Adrenal gland (tissue), 12 donors: ENCODE measurements around the gene AFAP1L2. TPM values are rescaled to one million over a fixed set of nuclear protein-coding genes. Genes with fewer than 3 reads are reported as not detected.

Experiments
- DNase-seq, 7 donors: peaks; one replicate each; pipeline ENCODE4 v3.0.0-alpha.2; 2019 to 2020
- H3K27ac ChIP-seq, 5 donors: fragments of 200-600 bp; sonication (generic) in 4 of 5; 1 replicate in 3 of 5; 2 replicates in 2 of 5; pipeline versions ENCODE4 v1.5.1 to v1.8.0; 2016 to 2020; ENCODE audit warnings: mild to moderate bottlenecking in 1 of 5
- H3K27me3 ChIP-seq: fragments of 200-600 bp; 2 replicates; pipeline ENCODE4 v1.8.0; 2021
- H3K36me3 ChIP-seq, 2 donors: fragments of 200-600 bp; replicated peaks in 1 of 2; 1 replicate in 1 of 2; 2 replicates in 1 of 2; pipeline versions ENCODE4 v1.5.1 to v1.8.0; 2018 to 2022
- H3K4me1 ChIP-seq, 2 donors: fragments of 200-600 bp; replicated peaks in 1 of 2; 1 replicate in 1 of 2; 2 replicates in 1 of 2; pipeline versions ENCODE4 v1.5.1 to v1.8.0; 2018 to 2021
- H3K4me3 ChIP-seq, 4 donors: fragments of 200-600 bp; sonication (generic) in 3 of 4; one replicate each; pipeline ENCODE4 v1.5.1; 2016 to 2018
- H3K9me3 ChIP-seq, 3 donors: fragments of 200-600 bp; sonication (generic) in 1 of 3; replicated peaks in 1 of 3; 1 replicate in 2 of 3; 2 replicates in 1 of 3; pipeline versions ENCODE4 v1.5.1 to v1.8.0; 2016 to 2021
- POLR2A ChIP-seq, 2 donors: fragments of 450-650 bp; IDR thresholded peaks; one replicate each; pipeline ENCODE4 v1.6.1; 2017; ENCODE audit warnings: antibody characterized with exemption in 2 of 2, mild to moderate bottlenecking in 2 of 2, moderate library complexity in 1 of 2
- WGBS, 4 donors: extraction: QIAGEN DNeasy Blood & Tissue Kit in 2 of 4; methylation state at CpG; one replicate each; pipeline versions ENCODE4 v1.1.5 to v1.1.7; 2013 to 2017; 5-methylcytosine and 5-hydroxymethylcytosine counted together
- intact Hi-C, 2 donors: fragments of 100-400 bp; cut with DNase I; formaldehyde crosslinking; loops; one replicate each; pipeline versions ENCODE4 v1.14.1 to v1.15.0; 2022 to 2023
- polyA plus RNA-seq, 3 donors: library from polyadenylated mRNA; stranded (reverse); fragments of 200-250 nt in 2 of 3; fragments of 350-450 nt in 1 of 3; fragmentation: Illumina TruSeq in 1 of 3; extraction: RNeasy Lipid Tissue Mini Kit (QIAGEN cat#74804) in 1 of 3; gene quantifications; one replicate each; pipeline ENCODE4 v1.2.3, GENCODE V29; 2013 to 2014
- small RNA-seq, 2 donors: library from RNA; depleted of rRNA; stranded (forward); fragments of <200 nt; gene quantifications; one replicate each; pipeline ENCODE3, GENCODE V24; 2016
- total RNA-seq, 9 donors: library from RNA; depleted of rRNA in 4 of 9; stranded (reverse); fragments of >200 nt in 4 of 9; fragments of 120-200 nt in 1 of 9; fragmentation: NEBNext Ultra II Directional in 1 of 9; extraction: Animal tissue kit (Norgen Biotek cat#: 25700) in 1 of 9; gene quantifications; one replicate each; pipeline versions ENCODE4 v1.1.0 to v1.2.4, GENCODE V29; 2013 to 2023
- TF ChIP-seq, protein P1 (sequence below), 6 experiments: fragments of 450-650 bp in 4 of 6; fragments of 200-600 bp in 2 of 6; sonication (generic) in 1 of 6; IDR thresholded peaks; 1 replicate in 5 of 6; 2 replicates in 1 of 6; pipeline versions ENCODE4 v1.5.1 to v1.8.0; 2016 to 2021; ENCODE audit warnings: antibody characterized with exemption in 6 of 6, mild to moderate bottlenecking in 2 of 6, moderate library complexity in 1 of 6
- donor health status: healthy with polysubstance abuse.
- donor health status: Bipolar disorder and iron deficiency.
- donor health status: DM: yes; HTN: yes; CAD: no.
- donor health status: DM: no; HTN: no; CAD: no.
- donor health status: DM: no; HTN: no; CAD: no.
- donor health status: DM: yes; HTN: yes; CAD: no.

AFAP1L2 gene
- total and polyA plus RNA-seq, 12 donors = 1.4 to 9.4 (median 3.7) TPM

DNA sequence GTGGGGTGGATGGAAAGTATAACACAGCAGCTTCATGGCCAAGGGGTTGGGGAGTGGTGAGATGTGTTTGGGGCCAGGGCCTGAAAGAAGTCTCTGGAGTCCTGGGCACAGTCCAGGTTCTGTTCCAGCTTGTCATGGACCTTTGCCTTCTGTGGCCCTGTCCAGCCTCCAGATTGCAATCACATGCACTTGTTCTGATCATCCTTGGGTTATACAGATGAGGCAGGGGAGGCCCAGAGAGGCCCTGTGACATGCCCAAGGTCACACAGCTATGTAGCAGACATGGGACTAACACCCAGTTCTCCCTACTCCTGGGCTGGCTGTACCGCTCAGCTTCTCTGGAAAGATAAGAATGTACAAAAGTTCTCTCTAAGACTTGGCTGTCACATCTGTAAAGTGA is 153.6 kb downstream of the AFAP1L2 start:
- H3K27ac ChIP-seq = no peak overlapping the region
- WGBS, 4 donors = 67 to 100% (median 99%) methylated on average over 1 of the region's 1 CpG
- no peaks in the 10 kb centered on the region for H3K36me3 ChIP-seq
- DNase-seq = peak in 1 of 7 donors; percentile 24
- no peaks in the 10 kb centered on the region for H3K27me3 ChIP-seq
- H3K4me3 ChIP-seq = no peak overlapping the region
- intact Hi-C loops = no loop called here
- no peaks in the 10 kb centered on the region for H3K9me3 ChIP-seq
- H3K4me1 ChIP-seq = no peaks in the 10 kb centered on the region
- TF ChIP-seq POLR2A (IDR thresholded peaks at IDR 0.05) = no peak
- TF ChIP-seq, protein P1, sequence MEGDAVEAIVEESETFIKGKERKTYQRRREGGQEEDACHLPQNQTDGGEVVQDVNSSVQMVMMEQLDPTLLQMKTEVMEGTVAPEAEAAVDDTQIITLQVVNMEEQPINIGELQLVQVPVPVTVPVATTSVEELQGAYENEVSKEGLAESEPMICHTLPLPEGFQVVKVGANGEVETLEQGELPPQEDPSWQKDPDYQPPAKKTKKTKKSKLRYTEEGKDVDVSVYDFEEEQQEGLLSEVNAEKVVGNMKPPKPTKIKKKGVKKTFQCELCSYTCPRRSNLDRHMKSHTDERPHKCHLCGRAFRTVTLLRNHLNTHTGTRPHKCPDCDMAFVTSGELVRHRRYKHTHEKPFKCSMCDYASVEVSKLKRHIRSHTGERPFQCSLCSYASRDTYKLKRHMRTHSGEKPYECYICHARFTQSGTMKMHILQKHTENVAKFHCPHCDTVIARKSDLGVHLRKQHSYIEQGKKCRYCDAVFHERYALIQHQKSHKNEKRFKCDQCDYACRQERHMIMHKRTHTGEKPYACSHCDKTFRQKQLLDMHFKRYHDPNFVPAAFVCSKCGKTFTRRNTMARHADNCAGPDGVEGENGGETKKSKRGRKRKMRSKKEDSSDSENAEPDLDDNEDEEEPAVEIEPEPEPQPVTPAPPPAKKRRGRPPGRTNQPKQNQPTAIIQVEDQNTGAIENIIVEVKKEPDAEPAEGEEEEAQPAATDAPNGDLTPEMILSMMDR (IDR thresholded peaks at IDR 0.05) = no peak

DNA sequence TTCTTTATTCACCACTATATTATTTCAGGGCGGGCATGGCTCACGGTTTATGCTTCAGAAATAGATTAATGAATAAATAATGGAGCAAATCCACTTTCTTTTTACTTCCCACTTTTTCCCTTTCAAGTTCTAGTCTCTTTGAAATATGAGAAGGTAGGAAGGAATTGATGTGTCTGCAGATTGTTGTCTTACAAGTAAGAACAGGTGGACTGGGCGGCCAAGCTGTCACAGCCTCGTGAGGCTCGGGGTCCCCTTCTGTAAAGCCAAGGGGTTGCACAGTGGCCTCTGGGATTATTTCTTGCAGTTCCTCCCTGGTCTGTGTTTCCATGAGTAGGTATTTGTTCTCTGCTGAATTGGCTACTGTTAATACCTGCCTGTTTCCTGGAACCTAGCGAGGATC is 154.1 kb downstream of the AFAP1L2 start:
- peaks cover 4% of the 10 kb centered on the region for H3K27me3 ChIP-seq
- 83 to 89% (median 86%) methylated on average over 6 of the region's 6 CpGs for WGBS, 4 donors
- TF ChIP-seq POLR2A (IDR thresholded peaks at IDR 0.05) = no peak
- TF ChIP-seq, protein P1 (IDR thresholded peaks at IDR 0.05) = no peak

DNA sequence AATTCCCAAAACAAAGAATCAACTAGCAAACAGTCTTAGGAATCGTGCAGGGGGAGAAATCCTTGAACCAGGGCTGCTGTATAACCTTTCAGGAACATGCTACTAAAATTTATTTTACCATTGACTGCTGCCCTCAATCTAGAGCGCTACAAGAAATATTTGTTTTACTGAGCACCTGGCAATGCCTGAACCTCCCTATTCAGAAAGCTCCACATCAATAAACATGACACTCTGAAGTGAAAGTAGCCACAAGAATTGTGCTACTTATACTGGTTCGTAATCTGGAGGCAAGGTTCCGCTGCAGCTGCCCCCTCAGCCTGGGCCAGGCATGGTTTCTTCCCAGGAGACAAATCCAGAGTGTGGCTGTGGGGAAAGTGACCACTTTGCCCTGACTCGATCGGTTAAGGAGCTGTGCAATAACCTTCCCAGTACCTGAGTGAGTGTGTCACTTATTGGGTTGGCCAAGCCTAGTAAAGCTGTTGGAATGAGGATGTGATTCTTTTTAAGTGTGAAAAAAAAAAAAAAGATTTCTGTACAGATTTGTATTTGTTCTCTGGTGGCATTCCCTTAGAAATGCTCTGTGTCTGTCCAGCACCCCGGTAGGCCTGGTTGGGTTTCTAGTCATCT is 157.5 kb downstream of the AFAP1L2 start:
- 74 to 84% (median 81%) methylated on average over 7 of the region's 7 CpGs for WGBS, 4 donors
- TF ChIP-seq, protein P1 (IDR thresholded peaks at IDR 0.05) = no peak
- no peak for TF ChIP-seq POLR2A (IDR thresholded peaks at IDR 0.05)
- intact Hi-C loops = no loop called here
- H3K4me3 ChIP-seq = no peak overlapping the region
- no peaks in the 10 kb centered on the region for H3K36me3 ChIP-seq
- peaks cover 30% of the 10 kb centered on the region for H3K27me3 ChIP-seq
- no peak for DNase-seq
- no peaks in the 10 kb centered on the region for H3K9me3 ChIP-seq
- H3K4me1 ChIP-seq = no peaks in the 10 kb centered on the region
- no peak overlapping the region for H3K27ac ChIP-seq

More for the DNA sequence above, 154.1 kb downstream of the AFAP1L2 start:
- H3K4me3 ChIP-seq = no peak overlapping the region
- no peaks in the 10 kb centered on the region for H3K9me3 ChIP-seq
- no peak overlapping the region for H3K27ac ChIP-seq
- H3K36me3 ChIP-seq = no peaks in the 10 kb centered on the region
- intact Hi-C loops = no loop called here
- no peaks in the 10 kb centered on the region for H3K4me1 ChIP-seq
- no peak for DNase-seq

DNA sequence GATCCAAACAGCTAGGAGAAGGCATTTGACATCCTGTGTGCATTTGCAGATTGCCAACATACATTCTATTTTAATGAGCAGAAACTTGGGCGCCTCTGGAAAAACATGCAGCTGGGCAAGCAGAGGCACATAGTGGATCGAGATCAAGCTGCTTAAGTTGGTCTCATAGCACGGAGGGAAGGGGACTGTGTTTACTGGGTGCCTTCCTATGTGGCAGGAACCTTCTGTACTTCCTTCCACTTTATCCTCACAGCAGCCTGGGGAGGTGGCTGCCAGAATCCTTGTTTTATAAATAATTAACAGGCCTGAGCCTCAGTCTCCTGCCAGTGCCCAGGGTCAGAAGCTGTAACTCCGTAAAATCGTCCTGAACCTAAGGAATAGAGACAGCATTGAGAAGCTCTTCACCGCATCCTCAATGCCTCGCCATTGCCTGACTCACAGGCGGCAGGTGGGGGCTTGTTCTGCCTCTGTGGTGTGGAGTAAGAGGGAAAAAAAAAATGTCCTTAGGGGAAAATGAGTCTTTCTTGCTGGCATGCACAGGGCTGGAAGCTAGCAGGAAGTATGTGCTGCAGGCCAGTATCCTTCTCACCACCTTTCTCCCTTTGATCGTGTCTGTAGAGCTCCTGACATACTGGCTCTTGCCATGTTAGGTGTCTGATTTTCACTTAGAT is 159.0 kb downstream of the AFAP1L2 start:
- no peak overlapping the region for H3K4me3 ChIP-seq
- intact Hi-C loops = no loop called here
- H3K27me3 ChIP-seq = peaks cover 30% of the 10 kb centered on the region
- H3K4me1 ChIP-seq = no peaks in the 10 kb centered on the region
- 59 to 74% (median 64%) methylated on average over 9 of the region's 9 CpGs for WGBS, 4 donors
- TF ChIP-seq, protein P1 (IDR thresholded peaks at IDR 0.05) = no peak
- TF ChIP-seq POLR2A (IDR thresholded peaks at IDR 0.05) = no peak
- H3K36me3 ChIP-seq = no peaks in the 10 kb centered on the region
- no peaks in the 10 kb centered on the region for H3K9me3 ChIP-seq
- H3K27ac ChIP-seq = no peak overlapping the region
- DNase-seq = no peak

Small RNA genes within 50 kb of the gene (small RNA-seq; reads per million reads assigned to genes)
- 0 reads per million in 2 donors for gene RN7SL384P

Other genes with a start within 250 kb of the AFAP1L2 start
- gene CCDC186, start 230.3 kb downstream of the AFAP1L2 start, total RNA-seq = 10 to 100 TPM in 7 of 9 donors, 1 to 10 TPM in 2; 6.4 to 20.1 (median 17.5) TPM
- 10 to 100 TPM in 1 of 3 donors, 1 to 10 TPM in 2; 1.9 to 16.4 (median 4.5) TPM for gene CCDC186, start 230.3 kb downstream of the AFAP1L2 start, polyA plus RNA-seq
- gene TDRD1, start 225.1 kb downstream of the AFAP1L2 start, total RNA-seq = under 1 TPM in 6 of 9 donors, not detected in 3; 0.11 to 0.72 (median 0.31) TPM
- under 1 TPM; 0.03 to 0.08 (median 0.04) TPM for gene TDRD1, start 225.1 kb downstream of the AFAP1L2 start, polyA plus RNA-seq
- under 1 TPM in 1 of 9 donors, not detected in 8; 0.15 TPM for gene VWA2, start 165.2 kb downstream of the AFAP1L2 start, total RNA-seq
- not detected for gene VWA2, start 165.2 kb downstream of the AFAP1L2 start, polyA plus RNA-seq